PC-3 (cell line): ENCODE results near the gene PHF1. TPM values are rescaled to one million over a fixed set of nuclear protein-coding genes. Genes with fewer than 3 reads are reported as not detected.

Experiments used
- ATAC-seq: fragments of 200-7000 bp; cut with Tn5 transposase; 2 replicates; pipeline ENCODE4 v1.9.1; 2020; ENCODE audit warnings: mild to moderate bottlenecking, moderate library complexity
- BruUV-seq: library from RNA; stranded (reverse); fragments of 400-500 nt; replicated peaks from 2 replicates; lab custom pipeline; 2021; lab: Mats Ljungman, UMichigan
- CTCF ChIA-PET: fragments of 300-600 bp; sonication (Branson Sonifier 250); formaldehyde crosslinking; loops from one replicate; lab custom pipeline; 2022; ENCODE audit warnings: antibody characterized with exemption; lab: Charles Lee
- POLR2A ChIA-PET: fragments of 300-600 bp; sonication (Branson Sonifier 250); formaldehyde crosslinking; loops from one replicate; lab custom pipeline; 2022; ENCODE audit warnings: antibody characterized with exemption; ENCODE audit not compliant: unreplicated experiment; lab: Charles Lee
- DNase-seq: peaks from one replicate; pipeline ENCODE4 v3.0.0-alpha.2; 2015
- H2AFZ ChIP-seq: fragments of 300-600 bp; sonication (generic); 2 replicates; pipeline ENCODE4 v1.6.0; 2016; ENCODE audit warnings: antibody characterized with exemption, low read length
- H3F3A ChIP-seq: fragments of 300-600 bp; sonication (generic); one replicate; pipeline ENCODE4 v1.6.0; 2017; ENCODE audit warnings: antibody characterized with exemption, low read length, control low read depth, mild to moderate bottlenecking; ENCODE audit not compliant: unreplicated experiment
- H3K27ac ChIP-seq: fragments of 300-600 bp; sonication (generic); 2 replicates; pipeline ENCODE4 v1.5.1; 2016; ENCODE audit warnings: mild to moderate bottlenecking, low read length
- H3K27me3 ChIP-seq: fragments of 300-600 bp; sonication (generic); 2 replicates; pipeline ENCODE4 v1.6.1; 2016; ENCODE audit warnings: low read length, mixed read lengths
- H3K36me3 ChIP-seq: fragments of 300-600 bp; sonication (generic); 2 replicates; pipeline ENCODE4 v1.6.1; 2016; ENCODE audit warnings: low read depth, mixed run types, low read length, mixed read lengths
- H3K4me1 ChIP-seq: fragments of 300-600 bp; sonication (generic); 2 replicates; pipeline ENCODE4 v1.5.1; 2016; ENCODE audit warnings: low read length; ENCODE audit not compliant: insufficient read depth
- H3K4me2 ChIP-seq: fragments of 300-600 bp; sonication (generic); 2 replicates; pipeline ENCODE4 v1.6.0; 2016; ENCODE audit warnings: low read length
- H3K4me3 ChIP-seq: fragments of 300-600 bp; sonication (generic); 2 replicates; pipeline ENCODE4 v1.5.1; 2016; ENCODE audit warnings: mild to moderate bottlenecking, low read length, mixed read lengths
- H3K79me2 ChIP-seq: fragments of 300-600 bp; sonication (generic); 2 replicates; pipeline ENCODE4 v1.6.1; 2017; ENCODE audit warnings: low read length, mixed read lengths
- H3K9ac ChIP-seq: fragments of 300-600 bp; sonication (generic); 2 replicates; pipeline ENCODE4 v1.6.0; 2016; ENCODE audit warnings: mild to moderate bottlenecking, low read length
- H3K9me2 ChIP-seq: fragments of 300-600 bp; sonication (generic); replicated peaks from 2 replicates; pipeline ENCODE4 v1.6.1; 2016; ENCODE audit warnings: mixed run types, low read length, mixed read lengths
- H3K9me3 ChIP-seq: fragments of 300-600 bp; sonication (generic); 2 replicates; pipeline ENCODE4 v1.6.1; 2016; ENCODE audit warnings: low read length, mixed read lengths
- H4K20me1 ChIP-seq: fragments of 300-600 bp; sonication (generic); 2 replicates; pipeline ENCODE4 v1.6.1; 2016; ENCODE audit warnings: low read length, mixed read lengths
- CTCF ChIP-seq: fragments of 300-600 bp; sonication (generic); conservative IDR thresholded peaks from 2 replicates; pipeline ENCODE4 v1.5.1; 2017; ENCODE audit warnings: antibody characterized with exemption, low read depth, mild to moderate bottlenecking, low read length
- EZH2 ChIP-seq: fragments of 300-600 bp; sonication (generic); IDR thresholded peaks from one replicate; pipeline ENCODE4 v1.6.1; 2017; ENCODE audit warnings: antibody characterized with exemption, mild to moderate bottlenecking, low read length; ENCODE audit not compliant: unreplicated experiment
- EZH2phosphoT487 ChIP-seq: fragments of 300-600 bp; sonication (generic); IDR thresholded peaks from 2 replicates; pipeline ENCODE4 v1.6.1; 2018; ENCODE audit warnings: mild to moderate bottlenecking, antibody characterized with exemption, low read length, borderline replicate concordance
- intact Hi-C: fragments of 100-400 bp; cut with micrococcal nuclease; formaldehyde crosslinking; loops from 2 replicates; pipeline ENCODE4 v1.9.0; 2023
- total RNA-seq: library from RNA; depleted of rRNA; stranded (reverse); fragments of >200 nt; gene quantifications from 2 replicates; pipeline ENCODE4 v1.2.3, GENCODE V29; 2014

The PHF1 gene
- total RNA-seq, 1 experiment from 2014 or later, result 36.6 TPM

GRCh38 chr6:33454009-33454946 lies 43.5 kb downstream of the PHF1 start, which contains the start of gene ZBTB9:
Gene ZBTB9, plus strand, starts transcription at chr6:33454576. Its CDS starts 525 bp downstream, at chr6:33455101.
- H4K20me1 ChIP-seq, result no peaks in the 10 kb centered on the region
- H2AFZ ChIP-seq, result peak within 1 kb of the TSS; percentile 84
- H3K79me2 ChIP-seq, result peaks cover 30% of the 10 kb centered on the region
- H3K4me3 ChIP-seq, result peak within 1 kb of the TSS; percentile 86
- H3K27ac ChIP-seq, result peak within 1 kb of the TSS; percentile 10; the same call in 1 of the 2 replicates
- TF ChIP-seq EZH2phosphoT487 (no peak), CTCF (no peak), EZH2 (no peak)
- TSS peak; percentile 99 for BruUV-seq
- no peaks in the 10 kb centered on the region for H3F3A ChIP-seq
- ChIA-PET CTCF (interaction anchor here (1.1 to 1.2 kb wide), 2 partner anchors 16 to 125 kb away, joined by 3 to 5 read pairs; partner anchors contain the start of gene BAK1), POLR2A (interaction anchor here (0.5 to 0.6 kb wide), 4 partner anchors 8 to 365 kb away, joined by 3 to 6 read pairs (median 4); no protein-coding TSS in a partner anchor)
- H3K9me2 ChIP-seq, result no peaks in the 10 kb centered on the region
- H3K9me3 ChIP-seq, result no peaks in the 10 kb centered on the region
- H3K36me3 ChIP-seq, result peaks cover 15% of the 10 kb centered on the region; the same call in 1 of the 2 replicates
- H3K27me3 ChIP-seq, result no peaks in the 10 kb centered on the region
- DNase-seq (peak; percentile 98), ATAC-seq (peak; percentile 97)
- intact Hi-C loops, result loop anchor here (10.0 kb wide), 1 partner anchor 101 kb away; no protein-coding TSS in a partner anchor
- peak within 1 kb of the TSS; percentile 91 for H3K4me2 ChIP-seq
- peak within 1 kb of the TSS; percentile 82 for H3K9ac ChIP-seq
- peaks cover 13% of the 10 kb centered on the region for H3K4me1 ChIP-seq

DNA sequence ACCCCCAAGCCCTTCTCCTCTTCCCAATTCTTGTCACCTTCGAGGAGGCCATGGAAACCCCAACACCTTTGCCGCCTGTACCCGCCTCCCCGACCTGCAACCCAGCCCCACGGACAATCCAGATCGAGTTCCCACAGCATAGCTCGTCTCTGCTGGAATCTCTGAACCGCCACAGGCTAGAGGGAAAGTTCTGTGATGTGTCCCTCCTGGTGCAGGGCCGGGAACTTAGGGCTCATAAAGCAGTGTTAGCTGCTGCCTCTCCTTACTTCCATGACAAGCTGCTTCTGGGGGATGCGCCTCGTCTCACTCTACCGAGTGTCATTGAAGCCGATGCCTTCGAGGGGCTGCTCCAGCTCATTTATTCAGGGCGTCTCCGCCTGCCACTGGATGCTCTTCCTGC lies 44.2 kb downstream of the PHF1 start:
- Histone ChIP-seq H3K36me3 (peaks cover 15% of the 10 kb centered on the region; the same call in 1 of the 2 replicates), H3K27me3 (no peaks in the 10 kb centered on the region), H3K4me1 (peaks cover 13% of the 10 kb centered on the region), H3K9me2 (no peaks in the 10 kb centered on the region), H3K79me2 (peaks cover 30% of the 10 kb centered on the region), H3F3A (no peaks in the 10 kb centered on the region), H4K20me1 (no peaks in the 10 kb centered on the region), H3K9me3 (no peaks in the 10 kb centered on the region), H2AFZ (peak overlapping the region; percentile 84), H3K4me2 (peak overlapping the region; percentile 91), H3K27ac (no peak overlapping the region), H3K9ac (peak overlapping the region; percentile 82), H3K4me3 (peak overlapping the region; percentile 86)
- DNase-seq (no peak), ATAC-seq (no peak)
- CTCF ChIA-PET, result interaction anchor here (1.1 kb wide), 1 partner anchor 15 kb away, joined by 3 read pairs; no protein-coding TSS in a partner anchor
- BruUV-seq, result no TSS peak
- intact Hi-C loops, result loop anchor here (10.0 kb wide), 1 partner anchor 100 kb away; no protein-coding TSS in a partner anchor
- TF ChIP-seq EZH2phosphoT487 (no peak), EZH2 (no peak), CTCF (no peak)
- POLR2A ChIA-PET, result interaction anchor here (0.6 kb wide), 1 partner anchor 364 kb away, joined by 6 read pairs; no protein-coding TSS in a partner anchor
